IMR-90 (cell line): ENCODE data around the gene SLC6A11. TPM values are rescaled to one million over a fixed set of nuclear protein-coding genes. Genes with fewer than 3 reads are reported as not detected.

Source experiments
- ATAC-seq: fragments of 200-7000 bp; cut with Tn5 transposase; 2 replicates; pipeline ENCODE4 v1.9.1; 2020; ENCODE audit warnings: low read depth, mild to moderate bottlenecking, moderate library complexity
- BruUV-seq: library from RNA; stranded (reverse); fragments of 400-500 nt; replicated peaks from 2 replicates; lab custom pipeline; 2021; lab: Mats Ljungman, UMichigan
- CTCF ChIA-PET: fragments of 300-600 bp; formaldehyde crosslinking; extraction: SDS; loops from one replicate; lab custom pipeline; 2021; ENCODE audit warnings: antibody characterized with exemption; lab: Yijun Ruan, JAX
- POLR2A ChIA-PET: fragments of 300-600 bp; sonication (Branson Sonifier 250); formaldehyde crosslinking; loops from one replicate; lab custom pipeline; 2022; ENCODE audit warnings: antibody characterized with exemption; ENCODE audit not compliant: unreplicated experiment; lab: Charles Lee
- DNase-seq: peaks from one replicate; pipeline ENCODE4 v3.0.0; 2013
- H2AFZ ChIP-seq: replicated peaks from 2 replicates; pipeline ENCODE3; 2013; ENCODE audit warnings: low read length, mild to moderate bottlenecking; ENCODE audit not compliant: poor library complexity
- H2AK5ac ChIP-seq: 2 replicates; pipeline ENCODE4 v1.6.1; 2013; ENCODE audit warnings: low read depth, low read length, inconsistent platforms
- H2AK9ac ChIP-seq: replicated peaks from 2 replicates; pipeline ENCODE3; 2013; ENCODE audit warnings: mild to moderate bottlenecking, low read depth, low read length, moderate library complexity; ENCODE audit not compliant: poor library complexity
- H2BK120ac ChIP-seq: 2 replicates; pipeline ENCODE4 v1.6.1; 2013; ENCODE audit warnings: low read depth, low read length, inconsistent platforms
- H2BK15ac ChIP-seq: 3 replicates; pipeline ENCODE4 v1.6.1; 2013; ENCODE audit warnings: low read depth, low read length, inconsistent platforms
- H2BK20ac ChIP-seq: 2 replicates; pipeline ENCODE4 v1.6.1; 2013; ENCODE audit warnings: low read depth, mild to moderate bottlenecking, inconsistent platforms, low read length, moderate library complexity
- H2BK5ac ChIP-seq: 2 replicates; pipeline ENCODE4 v1.6.1; 2013; ENCODE audit warnings: mild to moderate bottlenecking, low read depth, low read length, inconsistent platforms; ENCODE audit not compliant: poor library complexity, severe bottlenecking
- H3K14ac ChIP-seq: replicated peaks from 2 replicates; pipeline ENCODE4 v1.6.1; 2013; ENCODE audit warnings: low read depth, low read length, inconsistent platforms
- H3K18ac ChIP-seq: 2 replicates; pipeline ENCODE4 v1.6.1; 2013; ENCODE audit warnings: low read depth, low read length, control low read depth
- H3K23ac ChIP-seq: 2 replicates; pipeline ENCODE4 v1.6.1; 2013; ENCODE audit warnings: low read depth, low read length, inconsistent platforms
- H3K27ac ChIP-seq: 2 replicates; pipeline ENCODE4 v1.5.1; 2013; ENCODE audit warnings: mild to moderate bottlenecking, control low read depth, low read length; ENCODE audit not compliant: insufficient read depth
- H3K27me3 ChIP-seq: 2 replicates; pipeline ENCODE4 v1.6.1; 2013; ENCODE audit warnings: low read length; ENCODE audit not compliant: control insufficient read depth, insufficient read depth
- H3K36me3 ChIP-seq: 2 replicates; pipeline ENCODE4 v1.6.1; 2013; ENCODE audit warnings: low read length, mixed read lengths; ENCODE audit not compliant: control insufficient read depth, insufficient read depth
- H3K4ac ChIP-seq: 2 replicates; pipeline ENCODE4 v1.6.1; 2013; ENCODE audit warnings: low read depth, low read length, inconsistent platforms
- H3K4me1 ChIP-seq: 2 replicates; pipeline ENCODE4 v1.6.1; 2013; ENCODE audit warnings: low read length, mixed read lengths; ENCODE audit not compliant: control insufficient read depth, insufficient read depth
- H3K4me2 ChIP-seq: 2 replicates; pipeline ENCODE4 v1.6.1; 2013; ENCODE audit warnings: low read depth, mild to moderate bottlenecking, control low read depth, low read length, moderate library complexity
- H3K4me3 ChIP-seq: 2 replicates; pipeline ENCODE4 v1.5.1; 2013; ENCODE audit warnings: low read depth, mild to moderate bottlenecking, control low read depth, low read length, moderate library complexity; ENCODE audit not compliant: insufficient read depth
- H3K56ac ChIP-seq: 2 replicates; pipeline ENCODE4 v1.6.1; 2013; ENCODE audit warnings: low read length, inconsistent platforms; ENCODE audit not compliant: insufficient read depth; ENCODE audit errors: extremely low read depth
- H3K79me1 ChIP-seq, 2 experiments: 2 replicates each; pipeline ENCODE4 v1.6.1; 2013; ENCODE audit warnings: low read length in 2 of 2, inconsistent platforms in 1 of 2, low read depth in 1 of 2
- H3K9ac ChIP-seq: 2 replicates; pipeline ENCODE4 v1.6.1; 2013; ENCODE audit warnings: low read depth, low read length, control low read depth
- H3K9me1 ChIP-seq: 2 replicates; pipeline ENCODE4 v1.6.1; 2013; ENCODE audit warnings: low read length, inconsistent platforms; ENCODE audit not compliant: insufficient read depth
- H3K9me3 ChIP-seq: 2 replicates; pipeline ENCODE4 v1.6.1; 2013; ENCODE audit warnings: low read length; ENCODE audit not compliant: control insufficient read depth, insufficient read depth
- H4K20me1 ChIP-seq: 2 replicates; pipeline ENCODE4 v1.6.1; 2013; ENCODE audit warnings: low read length, inconsistent platforms; ENCODE audit not compliant: insufficient read depth
- H4K5ac ChIP-seq: 2 replicates; pipeline ENCODE4 v1.6.1; 2013; ENCODE audit warnings: mild to moderate bottlenecking, low read depth, low read length, control low read depth
- H4K8ac ChIP-seq, 2 experiments: 2 replicates each; pipeline ENCODE4 v1.6.1; 2013; ENCODE audit warnings: low read depth in 2 of 2, low read length in 2 of 2, control low read depth in 1 of 2, inconsistent platforms in 1 of 2
- H4K91ac ChIP-seq: 2 replicates; pipeline ENCODE4 v1.6.1; 2013; ENCODE audit warnings: low read depth, low read length, inconsistent platforms; ENCODE audit not compliant: insufficient read depth
- BHLHE40 ChIP-seq: fragments of 150-350 bp; IDR thresholded peaks from 2 replicates; pipeline ENCODE4 v1.6.1; 2016; ENCODE audit warnings: mild to moderate bottlenecking, low read depth, low read length
- CTCF ChIP-seq: conservative IDR thresholded peaks from 2 replicates; pipeline ENCODE4 v1.5.1; 2012; ENCODE audit warnings: mild to moderate bottlenecking, low read depth, low read length, improper control_type of control experiment
- ELK1 ChIP-seq: fragments of 150-350 bp; IDR thresholded peaks from 2 replicates; pipeline ENCODE4 v1.6.1; 2016; ENCODE audit warnings: low read depth, mild to moderate bottlenecking, low read length, moderate library complexity, borderline replicate concordance
- MAFK ChIP-seq: IDR thresholded peaks from 2 replicates; pipeline ENCODE4 v1.6.1; 2012; ENCODE audit warnings: low read depth, low read length, improper control_type of control experiment
- MXI1 ChIP-seq: IDR thresholded peaks from 2 replicates; pipeline ENCODE4 v1.6.1; 2012; ENCODE audit warnings: low read depth, mild to moderate bottlenecking, low read length, moderate library complexity, borderline replicate concordance
- POLR2A ChIP-seq: IDR thresholded peaks from 2 replicates; pipeline ENCODE4 v1.6.1; 2012; ENCODE audit warnings: mild to moderate bottlenecking, low read depth, low read length
- RAD21 ChIP-seq: IDR thresholded peaks from 2 replicates; pipeline ENCODE4 v1.6.1; 2012; ENCODE audit warnings: low read length, improper control_type of control experiment
- RCOR1 ChIP-seq: IDR thresholded peaks from 2 replicates; pipeline ENCODE4 v1.6.1; 2012; ENCODE audit warnings: mild to moderate bottlenecking, low read length, improper control_type of control experiment; ENCODE audit not compliant: insufficient replicate concordance
- RFX5 ChIP-seq: IDR thresholded peaks from 2 replicates; pipeline ENCODE4 v1.8.0; 2012; ENCODE audit warnings: low read depth, mild to moderate bottlenecking, low read length, moderate library complexity
- WGBS, 2 experiments: methylation state at CpG; one replicate each; pipeline versions ENCODE4 v1.1.5 to v1.1.7; 2013; ENCODE audit warnings: missing lambda C conversion rate in 2 of 2; ENCODE audit not compliant: insufficient read length in 1 of 2; ENCODE audit errors: extremely low coverage in 2 of 2; 5-methylcytosine and 5-hydroxymethylcytosine counted together
- dilution Hi-C: fragments of 300-500 bp; cut with HindIII; formaldehyde crosslinking; loops from one replicate; pipeline ENCODE4 v1.14.3; 2018; ENCODE audit warnings: low sequenced_read_pairs; ENCODE audit not compliant: unreplicated experiment
- in situ Hi-C: fragments of 300-500 bp; cut with MboI; formaldehyde crosslinking; loops from 3 replicates; pipeline ENCODE4 v1.14.3; 2019; ENCODE audit warnings: low sequenced_read_pairs, inconsistent platforms, mixed read lengths
- intact Hi-C: fragments of 100-400 bp; cut with micrococcal nuclease; formaldehyde crosslinking; loops from 2 replicates; pipeline ENCODE4 v1.10.0; 2022
- polyA plus RNA-seq, 3 experiments: library from polyadenylated mRNA; depleted of rRNA; stranded (reverse); fragments of >200 nt; gene quantifications; 2 replicates each; pipeline ENCODE4 v1.2.3, GENCODE V29; 2012; ENCODE audit warnings: low replicate concordance in 1 of 3
- total RNA-seq: library from RNA; depleted of rRNA; stranded (reverse); fragments of >200 nt; gene quantifications from 2 replicates; pipeline ENCODE4 v1.2.3, GENCODE V29; 2012

SLC6A11 gene
- total and polyA plus RNA-seq, 2 of the 4 experiments (the other 2 are of a cell fraction) = not detected

- WGBS, 2 experiments = no CpG with 5 or more reads among the region's 4 CpGs
- no peak overlapping the region for H4K91ac ChIP-seq
- CTCF ChIA-PET = no interaction called here
- no peak for ATAC-seq
- no peaks in the 10 kb centered on the region for H3K36me3 ChIP-seq
- H3K4me3 ChIP-seq = no peak overlapping the region
- in situ Hi-C loops (no loop called here), intact Hi-C loops (no loop called here), dilution Hi-C loops (no loop called here)
- H4K20me1 ChIP-seq = no peaks in the 10 kb centered on the region
- POLR2A ChIA-PET = no interaction called here
- H3K4me2 ChIP-seq = no peak overlapping the region
- no peak for TF ChIP-seq RCOR1
- TF ChIP-seq MXI1 = no peak
- TF ChIP-seq ELK1 = no peak
- no peak for TF ChIP-seq CTCF
- TF ChIP-seq RAD21 = no peak
- TF ChIP-seq MAFK = no peak
- no peak for TF ChIP-seq BHLHE40
- TF ChIP-seq RFX5 = no peak
- TF ChIP-seq POLR2A = no peak
- H4K5ac ChIP-seq = no peak overlapping the region
- H3K27me3 ChIP-seq = peaks cover 5% of the 10 kb centered on the region
- H2BK15ac ChIP-seq = no peak overlapping the region
- H2BK20ac ChIP-seq = no peak overlapping the region
- no peak overlapping the region for H2AK5ac ChIP-seq
- no peak overlapping the region for H2AK9ac ChIP-seq
- no peaks in the 10 kb centered on the region for H3K4me1 ChIP-seq
- BruUV-seq = no TSS peak
- no peaks in the 10 kb centered on the region for H3K9me1 ChIP-seq
- DNase-seq = no peak
- H3K14ac ChIP-seq = no peak overlapping the region
- H2BK120ac ChIP-seq = no peak overlapping the region
- H3K18ac ChIP-seq = no peak overlapping the region
- no peaks in the 10 kb centered on the region for H3K79me1 ChIP-seq
- H3K9ac ChIP-seq = no peak overlapping the region
- H3K23ac ChIP-seq = no peak overlapping the region
- H3K56ac ChIP-seq = no peak overlapping the region
- no peak overlapping the region for H2BK5ac ChIP-seq
- no peak overlapping the region for H3K4ac ChIP-seq
- H3K9me3 ChIP-seq = no peaks in the 10 kb centered on the region
- no peak overlapping the region for H2AFZ ChIP-seq
- H4K8ac ChIP-seq = no peak overlapping the region
- no peak overlapping the region for H3K27ac ChIP-seq
Measured at GRCh38 chr3:10876661-10877060, 60.6 kb downstream of the SLC6A11 start.
